Panc1 (cell line): ENCODE results near the gene PRUNE2. TPM values are rescaled to one million over a fixed set of nuclear protein-coding genes. Genes with fewer than 3 reads are reported as not detected.

Experiments used
- ATAC-seq: fragments of 200-7000 bp; cut with Tn5 transposase; 2 replicates; pipeline ENCODE4 v1.9.1; 2020; ENCODE audit warnings: mild to moderate bottlenecking, moderate library complexity
- BruUV-seq: library from RNA; stranded (reverse); fragments of 400-500 nt; replicated peaks from 2 replicates; lab custom pipeline; 2021; lab: Mats Ljungman, UMichigan
- CTCF ChIA-PET: fragments of 300-600 bp; sonication (Branson Sonifier 250); formaldehyde crosslinking; loops from one replicate; lab custom pipeline; 2022; ENCODE audit warnings: antibody characterized with exemption; lab: Charles Lee
- POLR2A ChIA-PET: fragments of 300-600 bp; sonication (Branson Sonifier 250); formaldehyde crosslinking; loops from one replicate; lab custom pipeline; 2022; ENCODE audit warnings: antibody characterized with exemption; lab: Charles Lee
- DNase-seq: peaks from one replicate; pipeline ENCODE4 v3.0.0-alpha.2; 2010; ENCODE audit warnings: low read depth, low spot score
- H3K27ac ChIP-seq: 2 replicates; pipeline ENCODE4 v1.5.1; 2011; ENCODE audit warnings: mild to moderate bottlenecking, low read length, inconsistent platforms
- H3K27me3 ChIP-seq: fragments of 200-500 bp; sonication (Bioruptor generic); 2 replicates; pipeline ENCODE4 v1.6.0; 2014; ENCODE audit warnings: low read length, inconsistent platforms; ENCODE audit not compliant: control insufficient read depth, insufficient read depth
- H3K36me3 ChIP-seq: fragments of 200-500 bp; sonication (Bioruptor generic); 2 replicates; pipeline ENCODE4 v1.5.1; 2014; ENCODE audit warnings: inconsistent platforms, mild to moderate bottlenecking, low read length, moderate library complexity; ENCODE audit not compliant: control insufficient read depth, insufficient read depth
- H3K4me1 ChIP-seq: 2 replicates; pipeline ENCODE4 v1.5.1; 2011; ENCODE audit warnings: inconsistent platforms, mild to moderate bottlenecking, low read length, moderate library complexity; ENCODE audit not compliant: control insufficient read depth, insufficient read depth
- H3K4me3 ChIP-seq, 2 experiments: 2 replicates each; pipeline ENCODE4 v1.5.1; 2011 to 2012; ENCODE audit warnings: low read depth in 2 of 2, low read length in 2 of 2, mild to moderate bottlenecking in 2 of 2, inconsistent platforms in 1 of 2, moderate library complexity in 1 of 2
- H3K9me3 ChIP-seq: fragments of 200-500 bp; sonication (Bioruptor generic); 2 replicates; pipeline ENCODE4 v1.5.1; 2014; ENCODE audit warnings: low read depth, mild to moderate bottlenecking, inconsistent platforms, low read length, moderate library complexity; ENCODE audit not compliant: control insufficient read depth, insufficient read depth
- CTCF ChIP-seq: fragments of 450-650 bp; IDR thresholded peaks from 2 replicates; pipeline ENCODE4 v1.5.1; 2017; ENCODE audit warnings: mild to moderate bottlenecking
- POLR2AphosphoS5 ChIP-seq: IDR thresholded peaks from 2 replicates; pipeline ENCODE4 v1.6.1; 2012; ENCODE audit warnings: mild to moderate bottlenecking, low read depth, low read length, moderate library complexity
- REST ChIP-seq, 2 experiments: IDR thresholded peaks; 2 replicates each; pipeline ENCODE4 v1.6.1; 2011 to 2012; ENCODE audit warnings: low read depth in 2 of 2, control low read depth in 1 of 2, low read length in 1 of 2, mild to moderate bottlenecking in 1 of 2, moderate library complexity in 1 of 2; ENCODE audit not compliant: insufficient read depth in 1 of 2
- SIN3A ChIP-seq: IDR thresholded peaks from 2 replicates; pipeline ENCODE4 v1.6.1; 2012; ENCODE audit warnings: low read depth, mild to moderate bottlenecking, low read length, moderate library complexity, borderline replicate concordance; ENCODE audit not compliant: insufficient read depth
- TCF7L2 ChIP-seq: IDR thresholded peaks from 2 replicates; pipeline ENCODE4 v1.6.1; 2011; ENCODE audit warnings: mild to moderate bottlenecking, low read depth, low read length, inconsistent platforms
- in situ Hi-C: cut with HindIII; loops from 2 replicates; pipeline ENCODE4 v1.10.0; 2016; ENCODE audit warnings: low sequenced_read_pairs, low pct_unique_long_range_greater_than_20kb
- intact Hi-C: fragments of 100-400 bp; cut with micrococcal nuclease; formaldehyde crosslinking; loops from one replicate; pipeline ENCODE4 v1.10.0; 2022; ENCODE audit not compliant: unreplicated experiment
- total RNA-seq: library from RNA; stranded (reverse); gene quantifications from one replicate; pipeline ENCODE4 v1.2.1, GENCODE V29; 2021; ENCODE audit not compliant: unreplicated experiment

Gene PRUNE2
- total RNA-seq, 1 experiment from 2014 or later = 0.18 TPM

GRCh38 chr9:76734716-76735115 lies 171.2 kb downstream of the PRUNE2 start:
- intact Hi-C loops (no loop called here), in situ Hi-C loops (no loop called here)
- H3K9me3 ChIP-seq = no peaks in the 10 kb centered on the region
- H3K36me3 ChIP-seq = no peaks in the 10 kb centered on the region
- ATAC-seq = no peak
- H3K27me3 ChIP-seq = no peaks in the 10 kb centered on the region
- no peak overlapping the region for H3K27ac ChIP-seq
- CTCF ChIA-PET = no interaction called here
- POLR2A ChIA-PET = no interaction called here
- TF ChIP-seq TCF7L2 (no peak), REST (IDR thresholded peaks at IDR 0.05; ENCODE audit: insufficient read depth in 1 of 2, low read depth in 2 of 2, low read length in 1 of 2) (no peak), SIN3A (no peak), POLR2AphosphoS5 (no peak), CTCF (no peak)
- DNase-seq = no peak
- no TSS peak for BruUV-seq
- no peak overlapping the region for H3K4me3 ChIP-seq
- H3K4me1 ChIP-seq = no peaks in the 10 kb centered on the region

GRCh38 chr9:76733096-76733495 lies 172.8 kb downstream of the PRUNE2 start:
- ChIA-PET POLR2A (no interaction called here), CTCF (no interaction called here)
- no peaks in the 10 kb centered on the region for H3K27me3 ChIP-seq
- no peaks in the 10 kb centered on the region for H3K9me3 ChIP-seq
- BruUV-seq = no TSS peak
- TF ChIP-seq CTCF = no peak
- no peak for TF ChIP-seq SIN3A
- no peak for TF ChIP-seq REST (IDR thresholded peaks at IDR 0.05; ENCODE audit: insufficient read depth in 1 of 2, low read depth in 2 of 2, low read length in 1 of 2)
- TF ChIP-seq TCF7L2 = no peak
- no peak for TF ChIP-seq POLR2AphosphoS5
- in situ Hi-C loops = no loop called here
- DNase-seq (no peak), ATAC-seq (no peak)
- H3K36me3 ChIP-seq = no peaks in the 10 kb centered on the region
- H3K27ac ChIP-seq = no peak overlapping the region
- no peak overlapping the region for H3K4me3 ChIP-seq
- intact Hi-C loops = no loop called here
- H3K4me1 ChIP-seq = no peaks in the 10 kb centered on the region
